Karpas-422 (cell line): ENCODE measurements around the gene DUOX2. TPM values are rescaled to one million over a fixed set of nuclear protein-coding genes. Genes with fewer than 3 reads are reported as not detected.

Experiments
- DNase-seq: peaks from one replicate; pipeline ENCODE4 v3.0.0-alpha.2; 2015
- H2AFZ ChIP-seq: fragments of 200-600 bp; sonication (generic); 2 replicates; pipeline ENCODE4 v1.6.1; 2014; ENCODE audit warnings: antibody characterized with exemption, low read length, mixed read lengths
- H3K27ac ChIP-seq: fragments of 200-600 bp; sonication (generic); 2 replicates; pipeline ENCODE4 v1.5.1; 2014; ENCODE audit warnings: mild to moderate bottlenecking, low read length, moderate library complexity
- H3K27me3 ChIP-seq: fragments of 200-600 bp; sonication (generic); 2 replicates; pipeline ENCODE4 v1.6.1; 2014; ENCODE audit warnings: low read length, mixed read lengths
- H3K36me3 ChIP-seq: fragments of 200-600 bp; sonication (generic); 2 replicates; pipeline ENCODE4 v1.6.1; 2014; ENCODE audit warnings: low read length, mixed read lengths; ENCODE audit not compliant: insufficient read depth
- H3K4me1 ChIP-seq: fragments of 200-600 bp; sonication (generic); 2 replicates; pipeline ENCODE4 v1.6.1; 2014; ENCODE audit warnings: mild to moderate bottlenecking, low read length, mixed read lengths
- H3K4me2 ChIP-seq: fragments of 200-600 bp; sonication (generic); 2 replicates; pipeline ENCODE4 v1.6.1; 2014; ENCODE audit warnings: low read length, low read depth, mild to moderate bottlenecking; ENCODE audit not compliant: poor library complexity, severe bottlenecking
- H3K4me3 ChIP-seq: fragments of 200-600 bp; sonication (generic); 2 replicates; pipeline ENCODE4 v1.5.1; 2014; ENCODE audit warnings: mild to moderate bottlenecking, antibody characterized with exemption, low read length, mixed read lengths
- H3K79me2 ChIP-seq: fragments of 200-600 bp; sonication (generic); 2 replicates; pipeline ENCODE4 v1.6.1; 2014; ENCODE audit warnings: mild to moderate bottlenecking, low read length, mixed read lengths
- H3K9ac ChIP-seq: fragments of 200-600 bp; sonication (generic); 2 replicates; pipeline ENCODE4 v1.6.0; 2014; ENCODE audit warnings: low read length
- H3K9me2 ChIP-seq: fragments of 200-600 bp; sonication (generic), shearing (Covaris generic); replicated peaks from 2 replicates; pipeline ENCODE4 v1.6.0; 2014; ENCODE audit warnings: mild to moderate bottlenecking, low read length, moderate library complexity; ENCODE audit not compliant: insufficient read depth
- H3K9me3 ChIP-seq: fragments of 300-700, 200-600 bp; sonication (generic); 2 replicates; pipeline ENCODE4 v1.6.1; 2014; ENCODE audit warnings: low read length, mixed read lengths
- H4K20me1 ChIP-seq: fragments of 200-600 bp; sonication (generic); 2 replicates; pipeline ENCODE4 v1.6.1; 2014; ENCODE audit warnings: mild to moderate bottlenecking, antibody characterized with exemption, low read length, low read depth; ENCODE audit not compliant: insufficient read depth
- total RNA-seq: library from RNA; depleted of rRNA; stranded (reverse); fragments of >200 nt; shearing (Covaris generic); gene quantifications from 2 replicates; pipeline ENCODE4 v1.2.3, GENCODE V29; 2014; ENCODE audit warnings: low replicate concordance

The DUOX2 gene
- total RNA-seq, 1 experiment from 2014 or later = 0.45 TPM

DNA sequence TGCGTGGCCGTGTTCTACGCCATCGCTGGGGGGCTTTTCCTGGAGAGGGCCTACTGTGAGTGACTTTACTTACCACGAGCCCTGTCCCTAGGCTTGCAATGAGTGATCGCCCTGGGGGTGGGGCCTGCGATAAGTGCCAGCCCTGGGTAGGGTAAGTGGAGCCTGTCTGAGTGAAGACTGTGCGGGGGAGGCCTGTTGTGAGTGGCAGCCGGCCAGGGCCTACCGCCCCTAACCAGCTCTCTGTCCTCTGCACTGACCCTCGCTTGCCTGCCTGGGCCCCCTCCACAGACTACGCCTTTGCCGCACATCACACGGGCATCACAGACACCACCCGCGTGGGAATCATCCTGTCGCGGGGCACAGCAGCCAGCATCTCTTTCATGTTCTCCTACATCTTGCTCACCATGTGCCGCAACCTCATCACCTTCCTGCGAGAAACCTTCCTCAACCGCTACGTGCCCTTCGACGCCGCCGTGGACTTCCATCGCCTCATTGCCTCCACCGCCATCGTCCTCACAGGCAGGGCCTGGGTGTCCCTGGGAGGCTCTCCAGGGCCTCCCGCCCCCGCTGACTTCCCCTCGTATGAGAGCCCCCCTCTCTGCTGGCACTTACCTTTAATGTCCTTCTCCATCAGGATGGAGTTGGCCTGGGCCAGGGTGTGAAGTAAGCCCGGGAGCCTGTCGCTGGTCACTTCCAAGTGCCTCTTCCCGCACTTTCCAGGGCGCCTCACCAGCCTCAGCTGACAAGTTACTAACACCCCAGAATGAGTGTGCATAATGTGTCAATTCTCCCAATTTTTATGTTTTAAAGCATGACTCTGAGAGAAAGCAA, 38.2 kb upstream of the DUOX2 start:
- Histone ChIP-seq H3K4me1 (peaks cover 5% of the 10 kb centered on the region; the same call in 1 of the 2 replicates), H3K4me3 (no peak overlapping the region), H4K20me1 (no peaks in the 10 kb centered on the region), H3K27ac (no peak overlapping the region), H3K79me2 (no peaks in the 10 kb centered on the region), H3K36me3 (no peaks in the 10 kb centered on the region), H3K9me2 (no peaks in the 10 kb centered on the region), H3K27me3 (no peaks in the 10 kb centered on the region), H2AFZ (no peak overlapping the region), H3K9me3 (no peaks in the 10 kb centered on the region), H3K9ac (no peak overlapping the region), H3K4me2 (no peak overlapping the region)
- DNase-seq = no peak

DNA sequence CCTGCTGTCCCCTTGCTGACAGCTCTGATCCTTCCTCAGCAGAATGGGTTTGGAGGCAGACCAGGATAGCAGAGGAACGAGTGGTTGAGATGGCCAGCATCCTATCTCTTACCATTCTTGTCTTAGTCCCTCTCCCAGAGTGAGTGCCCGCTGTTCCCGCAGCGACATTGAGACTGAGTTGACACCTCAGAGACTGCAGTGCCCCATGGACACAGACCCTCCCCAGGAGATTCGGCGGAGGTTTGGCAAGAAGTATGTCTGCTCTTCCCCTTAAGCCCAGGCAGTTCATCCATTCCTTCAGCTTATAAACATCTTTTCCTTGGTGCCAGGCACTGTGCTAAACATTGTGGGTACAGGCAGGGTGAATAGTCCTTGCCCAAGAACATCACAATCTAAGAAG, 37.0 kb upstream of the DUOX2 start:
- Histone ChIP-seq H2AFZ (no peak overlapping the region), H3K27me3 (no peaks in the 10 kb centered on the region), H4K20me1 (no peaks in the 10 kb centered on the region), H3K36me3 (no peaks in the 10 kb centered on the region), H3K9me2 (no peaks in the 10 kb centered on the region), H3K79me2 (no peaks in the 10 kb centered on the region), H3K9me3 (no peaks in the 10 kb centered on the region), H3K4me1 (no peaks in the 10 kb centered on the region), H3K9ac (no peak overlapping the region), H3K4me3 (no peak overlapping the region), H3K4me2 (no peak overlapping the region), H3K27ac (no peak overlapping the region)
- DNase-seq = no peak

DNA sequence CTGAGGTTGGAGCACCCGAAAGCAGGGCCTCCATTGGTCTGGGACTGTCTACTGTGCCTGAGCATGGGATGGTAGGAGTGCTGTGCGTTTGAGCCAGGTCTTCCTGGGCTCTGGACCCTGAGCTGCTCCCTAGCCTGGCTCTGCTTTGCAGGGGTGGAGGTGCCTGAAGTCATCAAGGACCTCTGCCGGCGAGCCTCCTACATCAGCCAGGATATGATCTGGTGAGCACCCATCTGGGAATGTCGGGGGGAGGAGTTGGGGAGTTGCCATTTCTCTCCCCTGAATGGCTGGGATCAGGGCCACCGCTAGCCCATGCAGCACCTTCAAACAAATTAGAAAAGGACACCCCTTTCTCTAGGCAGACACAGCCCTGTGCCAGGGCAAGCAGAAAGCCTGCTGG, 36.5 kb upstream of the DUOX2 start:
- Histone ChIP-seq H3K27ac (no peak overlapping the region), H3K9me3 (no peaks in the 10 kb centered on the region), H3K36me3 (no peaks in the 10 kb centered on the region), H2AFZ (no peak overlapping the region), H3K4me2 (no peak overlapping the region), H3K9me2 (no peaks in the 10 kb centered on the region), H3K4me3 (no peak overlapping the region), H3K4me1 (no peaks in the 10 kb centered on the region), H3K79me2 (no peaks in the 10 kb centered on the region), H4K20me1 (no peaks in the 10 kb centered on the region), H3K27me3 (no peaks in the 10 kb centered on the region), H3K9ac (no peak overlapping the region)
- DNase-seq = no peak

DNA sequence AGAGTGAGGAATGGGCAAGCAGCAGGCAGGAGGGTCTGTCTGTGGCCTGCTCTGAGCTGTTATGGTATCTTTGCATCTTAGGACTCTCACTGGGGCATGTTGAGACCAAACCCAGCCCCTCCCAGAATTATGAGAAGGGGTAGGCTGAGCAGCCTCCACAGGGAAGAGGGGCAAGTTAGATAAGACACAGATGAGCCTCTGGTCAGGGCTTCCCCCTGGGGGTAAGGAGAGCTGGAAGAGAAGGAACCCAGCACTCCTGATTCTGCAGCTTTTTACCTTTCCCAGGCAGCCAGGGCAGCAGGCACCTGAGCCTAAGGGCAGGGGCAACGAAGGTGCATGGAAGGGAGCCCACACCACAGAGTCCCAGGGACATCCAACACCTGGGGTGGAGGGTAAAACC, 35.1 kb upstream of the DUOX2 start:
- Histone ChIP-seq H3K9me2 (no peaks in the 10 kb centered on the region), H3K9ac (no peak overlapping the region), H3K4me2 (no peak overlapping the region), H3K79me2 (no peaks in the 10 kb centered on the region), H3K4me3 (no peak overlapping the region), H3K4me1 (no peaks in the 10 kb centered on the region), H3K27ac (no peak overlapping the region), H2AFZ (no peak overlapping the region), H3K36me3 (no peaks in the 10 kb centered on the region), H4K20me1 (no peaks in the 10 kb centered on the region), H3K27me3 (no peaks in the 10 kb centered on the region), H3K9me3 (no peaks in the 10 kb centered on the region)
- DNase-seq = no peak

DNA sequence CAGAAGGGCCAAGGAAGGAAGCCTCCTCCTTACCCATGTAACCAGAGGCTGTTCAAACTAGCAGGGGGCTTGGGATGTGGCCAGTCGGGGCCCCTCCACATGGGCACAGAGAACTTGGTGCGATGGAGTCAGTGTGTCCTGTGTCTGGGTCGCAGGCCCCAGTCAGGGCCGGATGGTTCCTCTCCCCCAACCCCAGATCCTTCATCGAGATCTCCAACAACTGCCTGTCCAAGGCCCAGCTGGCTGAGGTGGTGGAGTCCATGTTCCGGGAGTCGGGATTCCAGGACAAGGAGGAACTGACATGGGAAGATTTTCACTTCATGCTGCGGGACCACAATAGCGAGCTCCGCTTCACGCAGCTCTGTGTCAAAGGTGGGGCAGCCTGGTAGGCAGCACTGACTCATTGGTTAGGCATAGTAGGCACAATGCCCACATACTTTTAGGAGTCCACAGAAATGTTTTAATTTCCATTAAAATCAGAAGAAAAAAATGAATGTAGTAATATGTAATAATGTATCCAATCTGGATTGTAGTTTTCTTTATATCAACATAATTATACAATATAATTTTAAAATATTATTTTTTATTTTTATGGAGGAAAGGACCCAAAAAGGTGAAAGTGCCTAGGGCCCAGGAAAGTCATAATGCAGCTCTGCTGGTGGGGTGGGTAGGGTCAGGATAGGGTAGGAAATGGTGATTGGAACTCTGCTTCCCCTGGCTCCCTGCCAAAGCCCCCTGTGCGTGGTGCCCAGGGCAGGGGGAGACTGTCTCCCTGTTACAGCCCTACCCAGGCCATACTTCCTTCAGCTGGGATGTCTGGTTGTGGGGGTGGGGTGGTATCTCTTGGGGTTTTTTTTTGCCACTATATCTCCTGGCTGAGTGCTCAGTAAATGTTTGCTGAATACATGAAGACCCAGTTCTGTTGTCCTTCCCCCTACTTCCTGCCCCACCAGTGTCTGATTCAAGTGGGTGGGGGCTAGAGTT, 34.4 kb upstream of the DUOX2 start:
- no peak overlapping the region for H2AFZ ChIP-seq
- no peaks in the 10 kb centered on the region for H3K9me2 ChIP-seq
- H3K4me1 ChIP-seq = no peaks in the 10 kb centered on the region
- no peak for DNase-seq
- H3K4me3 ChIP-seq = no peak overlapping the region
- no peaks in the 10 kb centered on the region for H3K79me2 ChIP-seq
- H3K27ac ChIP-seq = no peak overlapping the region
- no peaks in the 10 kb centered on the region for H4K20me1 ChIP-seq
- no peaks in the 10 kb centered on the region for H3K36me3 ChIP-seq
- no peaks in the 10 kb centered on the region for H3K27me3 ChIP-seq
- no peak overlapping the region for H3K4me2 ChIP-seq
- no peak overlapping the region for H3K9ac ChIP-seq
- no peaks in the 10 kb centered on the region for H3K9me3 ChIP-seq

DNA sequence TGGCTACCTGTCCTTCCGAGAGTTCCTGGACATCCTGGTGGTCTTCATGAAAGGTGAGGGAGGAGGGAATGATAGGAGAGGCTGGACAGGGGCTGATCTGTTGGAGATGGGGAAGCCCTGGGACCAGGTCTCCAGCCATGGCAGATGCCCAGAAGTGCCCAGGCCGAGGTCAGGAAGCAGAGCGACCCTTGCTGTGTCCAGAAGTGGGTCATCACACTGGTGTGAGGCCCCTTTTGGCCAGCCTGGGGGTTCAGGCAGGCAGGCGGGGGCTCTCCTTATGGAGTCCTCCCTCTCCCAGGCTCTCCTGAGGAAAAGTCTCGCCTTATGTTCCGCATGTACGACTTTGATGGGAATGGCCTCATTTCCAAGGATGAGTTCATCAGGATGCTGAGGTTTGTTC, 33.6 kb upstream of the DUOX2 start:
- no peaks in the 10 kb centered on the region for H3K79me2 ChIP-seq
- no peak overlapping the region for H3K27ac ChIP-seq
- H3K9me2 ChIP-seq = no peaks in the 10 kb centered on the region
- no peak overlapping the region for H2AFZ ChIP-seq
- H3K36me3 ChIP-seq = no peaks in the 10 kb centered on the region
- no peak overlapping the region for H3K4me3 ChIP-seq
- no peaks in the 10 kb centered on the region for H3K27me3 ChIP-seq
- no peaks in the 10 kb centered on the region for H3K9me3 ChIP-seq
- H3K9ac ChIP-seq = no peak overlapping the region
- no peaks in the 10 kb centered on the region for H4K20me1 ChIP-seq
- no peaks in the 10 kb centered on the region for H3K4me1 ChIP-seq
- H3K4me2 ChIP-seq = no peak overlapping the region
- no peak for DNase-seq

DNA sequence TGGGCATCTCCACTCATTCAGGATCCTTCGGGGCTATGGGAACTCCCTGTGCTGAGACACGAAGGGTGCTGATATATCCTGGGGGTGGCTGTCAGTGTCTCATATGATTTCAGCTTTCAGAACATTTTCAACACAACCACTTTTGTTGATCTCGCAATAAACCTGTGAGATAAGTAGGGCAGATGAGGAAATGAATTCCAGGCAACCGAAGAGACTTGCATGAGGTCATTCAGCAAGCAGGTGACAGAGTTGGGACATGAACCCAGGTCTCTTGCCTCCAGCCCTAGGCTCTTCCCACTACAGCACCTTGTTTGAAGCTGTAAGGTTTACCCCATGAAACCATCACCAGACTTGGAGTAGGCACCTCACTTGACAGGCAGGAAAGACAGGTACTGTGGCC, 32.4 kb upstream of the DUOX2 start:
- H3K4me3 ChIP-seq = no peak overlapping the region
- H3K9me3 ChIP-seq = no peaks in the 10 kb centered on the region
- no peak overlapping the region for H3K9ac ChIP-seq
- no peaks in the 10 kb centered on the region for H3K9me2 ChIP-seq
- no peaks in the 10 kb centered on the region for H3K36me3 ChIP-seq
- no peaks in the 10 kb centered on the region for H3K27me3 ChIP-seq
- no peaks in the 10 kb centered on the region for H3K4me1 ChIP-seq
- H3K4me2 ChIP-seq = no peak overlapping the region
- no peak overlapping the region for H2AFZ ChIP-seq
- no peak overlapping the region for H3K27ac ChIP-seq
- no peak for DNase-seq
- H4K20me1 ChIP-seq = no peaks in the 10 kb centered on the region
- H3K79me2 ChIP-seq = no peaks in the 10 kb centered on the region

DNA sequence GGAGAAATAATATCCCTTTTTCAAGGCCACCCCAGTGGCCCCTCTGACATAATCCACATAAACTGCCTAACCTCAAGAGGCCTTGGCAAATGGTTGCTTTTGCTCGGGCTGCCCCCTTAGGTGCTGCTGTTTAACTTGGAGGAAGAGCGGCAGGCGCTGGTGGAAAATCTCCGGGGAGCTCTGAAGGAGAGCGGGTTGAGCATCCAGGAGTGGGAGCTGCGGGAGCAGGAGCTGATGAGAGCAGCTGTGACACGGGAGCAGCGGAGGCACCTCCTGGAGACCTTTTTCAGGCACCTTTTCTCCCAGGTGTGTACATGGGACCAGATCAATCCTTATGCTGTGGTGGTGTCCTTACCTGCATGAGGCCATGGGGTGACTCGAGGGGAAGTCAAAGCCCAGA, 30.8 kb upstream of the DUOX2 start:
- no peak overlapping the region for H2AFZ ChIP-seq
- H3K27me3 ChIP-seq = no peaks in the 10 kb centered on the region
- no peaks in the 10 kb centered on the region for H4K20me1 ChIP-seq
- H3K79me2 ChIP-seq = no peaks in the 10 kb centered on the region
- H3K4me1 ChIP-seq = no peaks in the 10 kb centered on the region
- H3K36me3 ChIP-seq = no peaks in the 10 kb centered on the region
- no peaks in the 10 kb centered on the region for H3K9me2 ChIP-seq
- H3K9ac ChIP-seq = no peak overlapping the region
- H3K4me2 ChIP-seq = no peak overlapping the region
- no peaks in the 10 kb centered on the region for H3K9me3 ChIP-seq
- H3K27ac ChIP-seq = no peak overlapping the region
- no peak overlapping the region for H3K4me3 ChIP-seq
- DNase-seq = no peak
